Activated T-helper 1 cell treated with anti-CD3 and anti-CD28 coated beads, Interleukin-2, amount 50 U/mL, for 16 hours (primary cell): ENCODE measurements around the gene PXK.
"Not testable (repeated sequence)": the region's sequence is repeated elsewhere in the genome, so short reads cannot be mapped to it uniquely, and the experiment has no call there.

ENCODE experiments used
- DNase-seq, 2 donors: peaks; one replicate each; pipeline ENCODE4 v3.0.0-alpha.2; 2020; ENCODE audit warnings: low read depth in 1 of 2, low spot score in 1 of 2

Gene PXK

GRCh38 chr3:58323529-58324390, 8.9 kb upstream of the PXK start:
- DNase-seq, result no peak

GRCh38 chr3:58324391-58325390, 8.0 kb upstream of the PXK start:
- no peak for DNase-seq

- no peak for DNase-seq
These were observed 7.1 kb upstream of the PXK start for GRCh38 chr3:58325525-58325992.

GRCh38 chr3:58326267-58326900, 6.3 kb upstream of the PXK start:
- no peak for DNase-seq

GRCh38 chr3:58329150-58329921, 3.4 kb upstream of the PXK start:
- DNase-seq, result no peak

GRCh38 chr3:58329922-58330413, 2.7 kb upstream of the PXK start:
- DNase-seq, result no peak

GRCh38 chr3:58331593-58332152, 1.0 kb upstream of the PXK start:
- DNase-seq, result no peak

- DNase-seq, result no peak
These were observed 717 bp downstream of the PXK start for GRCh38 chr3:58333206-58334012.

GRCh38 chr3:58334013-58334321, 1.3 kb downstream of the PXK start:
- DNase-seq, result no peak

GRCh38 chr3:58334506-58334884, 1.8 kb downstream of the PXK start:
- no peak for DNase-seq

- no peak for DNase-seq
These were observed 2.9 kb downstream of the PXK start for GRCh38 chr3:58335652-58335947.

- DNase-seq, result no peak
These were observed 3.6 kb downstream of the PXK start for GRCh38 chr3:58336135-58336882.

- no peak for DNase-seq
These were observed 4.5 kb downstream of the PXK start for GRCh38 chr3:58337190-58337589.

GRCh38 chr3:58339146-58339545, 6.5 kb downstream of the PXK start:
- DNase-seq, result not testable (repeated sequence)

GRCh38 chr3:58340594-58341244, 8.0 kb downstream of the PXK start:
- no peak for DNase-seq

- no peak for DNase-seq
These were observed 8.7 kb downstream of the PXK start for GRCh38 chr3:58341376-58341775.

GRCh38 chr3:58342676-58343075, 10.0 kb downstream of the PXK start:
- no peak for DNase-seq

GRCh38 chr3:58345457-58345856, 12.8 kb downstream of the PXK start:
- no peak for DNase-seq
